Neural cell (in vitro differentiated cells): ENCODE data around the gene QKI. TPM values are rescaled to one million over a fixed set of nuclear protein-coding genes. Genes with fewer than 3 reads are reported as not detected.

ENCODE experiments used
- H2AFZ ChIP-seq: fragments of 200-600, 300-800 bp; sonication (generic), shearing (Covaris generic); 2 replicates; pipeline ENCODE4 v1.6.0; 2014; ENCODE audit warnings: low read depth, mild to moderate bottlenecking, antibody characterized with exemption, low read length, moderate library complexity
- H3F3A ChIP-seq: fragments of 200-600 bp; shearing (Covaris generic); 2 replicates; pipeline ENCODE4 v1.6.1; 2016; ENCODE audit warnings: mild to moderate bottlenecking, moderate library complexity, mixed read lengths, antibody characterized with exemption, low read length; ENCODE audit not compliant: insufficient read depth, poor library complexity, severe bottlenecking
- H3K27ac ChIP-seq: fragments of 200-600, 300-800 bp; sonication (generic), shearing (Covaris generic); 2 replicates; pipeline ENCODE4 v1.5.1; 2014; ENCODE audit warnings: mild to moderate bottlenecking, low read length, moderate library complexity
- H3K27me3 ChIP-seq: fragments of 300-800, 200-600 bp; sonication (generic), shearing (Covaris generic); 2 replicates; pipeline ENCODE4 v1.6.0; 2014; ENCODE audit warnings: mild to moderate bottlenecking, low read depth, low read length, moderate library complexity; ENCODE audit not compliant: insufficient read depth
- H3K36me3 ChIP-seq: fragments of 300-800, 200-600 bp; sonication (generic), shearing (Covaris generic); 2 replicates; pipeline ENCODE4 v1.5.1; 2014; ENCODE audit warnings: mild to moderate bottlenecking, antibody characterized with exemption, low read length, moderate library complexity; ENCODE audit not compliant: insufficient read depth
- H3K4me2 ChIP-seq: fragments of 300-800, 200-600 bp; sonication (generic), shearing (Covaris generic); 2 replicates; pipeline ENCODE4 v1.6.0; 2014; ENCODE audit warnings: mild to moderate bottlenecking, low read length
- H3K4me3 ChIP-seq: fragments of 300-800, 200-600 bp; sonication (generic), shearing (Covaris generic); 2 replicates; pipeline ENCODE4 v1.5.1; 2014; ENCODE audit warnings: mild to moderate bottlenecking, low read length, moderate library complexity
- H3K79me2 ChIP-seq: fragments of 200-600 bp; shearing (Covaris generic); replicated peaks from 2 replicates; pipeline ENCODE4 v1.6.0; 2014; ENCODE audit warnings: mild to moderate bottlenecking, low read length, moderate library complexity; ENCODE audit not compliant: insufficient read depth
- H3K9ac ChIP-seq: fragments of 300-800, 200-600 bp; sonication (generic), shearing (Covaris generic); 2 replicates; pipeline ENCODE4 v1.6.1; 2016; ENCODE audit warnings: mild to moderate bottlenecking, low read length, mixed read lengths
- H3K9me2 ChIP-seq: fragments of 200-600 bp; shearing (Covaris generic); 2 replicates; pipeline ENCODE4 v1.6.1; 2016; ENCODE audit warnings: mild to moderate bottlenecking, low read length, mixed read lengths; ENCODE audit not compliant: insufficient read depth
- H3K9me3 ChIP-seq: fragments of 200-600, 300-800 bp; sonication (generic), shearing (Covaris generic); 2 replicates; pipeline ENCODE4 v1.6.1; 2016; ENCODE audit warnings: mild to moderate bottlenecking, mixed run types, low read length, moderate library complexity, mixed read lengths
- H4K20me1 ChIP-seq: fragments of 200-600 bp; shearing (Covaris generic); 2 replicates; pipeline ENCODE4 v1.6.1; 2016; ENCODE audit warnings: mild to moderate bottlenecking, mixed run types; ENCODE audit not compliant: insufficient read depth
- CTCF ChIP-seq: fragments of 450-650 bp; IDR thresholded peaks from 2 replicates; pipeline ENCODE4 v1.5.1; 2014; ENCODE audit warnings: antibody characterized with exemption, mild to moderate bottlenecking, moderate library complexity; ENCODE audit not compliant: poor library complexity, severe bottlenecking
- EP300 ChIP-seq: fragments of 450-650 bp; conservative IDR thresholded peaks from 2 replicates; pipeline ENCODE4 v1.6.1; 2014; ENCODE audit warnings: antibody characterized with exemption, mild to moderate bottlenecking, moderate library complexity; ENCODE audit not compliant: poor library complexity, severe bottlenecking
- EZH2 ChIP-seq: fragments of 200-600, 300-800 bp; shearing (Covaris generic), sonication (generic); IDR thresholded peaks from 2 replicates; pipeline ENCODE4 v1.6.1; 2014; ENCODE audit warnings: antibody characterized with exemption, low read length, borderline replicate concordance, mild to moderate bottlenecking; ENCODE audit not compliant: insufficient read depth, poor library complexity, severe bottlenecking
- MXI1 ChIP-seq: fragments of 450-650 bp; conservative IDR thresholded peaks from 2 replicates; pipeline ENCODE4 v1.6.1; 2014; ENCODE audit warnings: antibody characterized with exemption, mild to moderate bottlenecking; ENCODE audit not compliant: poor library complexity, severe bottlenecking
- POLR2AphosphoS5 ChIP-seq: IDR thresholded peaks from 2 replicates; pipeline ENCODE4 v1.6.1; 2012
- RAD21 ChIP-seq: fragments of 450-650 bp; conservative IDR thresholded peaks from 2 replicates; pipeline ENCODE4 v1.6.1; 2014; ENCODE audit warnings: antibody characterized with exemption, mild to moderate bottlenecking, moderate library complexity
- REST ChIP-seq: IDR thresholded peaks from 2 replicates; pipeline ENCODE4 v1.6.1; 2012; ENCODE audit warnings: borderline replicate concordance
- SMC3 ChIP-seq: fragments of 450-650 bp; conservative IDR thresholded peaks from 2 replicates; pipeline ENCODE4 v1.6.1; 2014; ENCODE audit warnings: antibody characterized with exemption, mild to moderate bottlenecking, moderate library complexity; ENCODE audit not compliant: poor library complexity
- TAF1 ChIP-seq: IDR thresholded peaks from 2 replicates; pipeline ENCODE4 v1.6.1; 2012; ENCODE audit warnings: low read depth
- polyA plus RNA-seq: library from polyadenylated mRNA; depleted of rRNA; stranded (reverse); fragments of >200 nt; gene quantifications from 2 replicates; pipeline ENCODE4 v1.2.3, GENCODE V29; 2014

The QKI gene
- polyA plus RNA-seq, 1 donor from 2014 or later, result 39.0 TPM

GRCh38 chr6:163459007-163459406 is 44.5 kb downstream of the QKI start:
- peaks cover 100% of the 10 kb centered on the region for H3K79me2 ChIP-seq
- H2AFZ ChIP-seq, result no peak overlapping the region
- no peaks in the 10 kb centered on the region for H3K9me2 ChIP-seq
- H3K36me3 ChIP-seq, result no peaks in the 10 kb centered on the region
- H3K4me3 ChIP-seq, result no peak overlapping the region
- no peaks in the 10 kb centered on the region for H3K9me3 ChIP-seq
- no peak overlapping the region for H3K9ac ChIP-seq
- H4K20me1 ChIP-seq, result no peaks in the 10 kb centered on the region
- H3K27me3 ChIP-seq, result no peaks in the 10 kb centered on the region
- no peak overlapping the region for H3K4me2 ChIP-seq
- no peak for TF ChIP-seq CTCF
- no peaks in the 10 kb centered on the region for H3F3A ChIP-seq
- no peak overlapping the region for H3K27ac ChIP-seq

- Histone ChIP-seq H3K9me2 (no peaks in the 10 kb centered on the region), H3K4me2 (no peak overlapping the region), H3K9me3 (no peaks in the 10 kb centered on the region), H3F3A (no peaks in the 10 kb centered on the region), H2AFZ (no peak overlapping the region), H3K4me3 (no peak overlapping the region), H3K27me3 (no peaks in the 10 kb centered on the region), H4K20me1 (no peaks in the 10 kb centered on the region), H3K79me2 (peaks cover 99% of the 10 kb centered on the region), H3K9ac (no peak overlapping the region), H3K27ac (no peak overlapping the region), H3K36me3 (no peaks in the 10 kb centered on the region)
- TF ChIP-seq CTCF (no peak), RAD21 (no peak), TAF1 (no peak), POLR2AphosphoS5 (no peak), REST (no peak), EZH2 (no peak), SMC3 (no peak), EP300 (no peak), MXI1 (no peak)
Measured at GRCh38 chr6:163459536-163459935, 45.0 kb downstream of the QKI start.
